Measurements from ENCODE around the gene GPLD1.

GPLD1 gene

GRCh38 chr6:24497254-24497970 lies 8.0 kb upstream of the GPLD1 start:
- no peak for DNase-seq

- DNase-seq, result peak; percentile 48 to 75
Measured at GRCh38 chr6:24494821-24495795, 5.7 kb upstream of the GPLD1 start, which contains the start of gene ALDH5A1. ALDH5A1 (plus strand) TSS chr6:24494969; CDS start chr6:24494997, 28 bp downstream.

- DNase-seq, result no peak
Measured at GRCh38 chr6:24493945-24494820, 4.8 kb upstream of the GPLD1 start.

- DNase-seq, result no peak
Measured at GRCh38 chr6:24492475-24492874, 3.1 kb upstream of the GPLD1 start.

- no peak for DNase-seq
Measured at GRCh38 chr6:24490948-24491347, 1.6 kb upstream of the GPLD1 start.

- DNase-seq, result no peak
Measured at GRCh38 chr6:24489881-24490280, 503 bp upstream of the GPLD1 start.

- no peak for DNase-seq
Measured at GRCh38 chr6:24486065-24486464, 3.3 kb downstream of the GPLD1 start.

GRCh38 chr6:24484657-24485323 lies 4.6 kb downstream of the GPLD1 start:
- DNase-seq, result no peak

GRCh38 chr6:24481449-24481848 lies 7.9 kb downstream of the GPLD1 start:
- no peak for DNase-seq

GRCh38 chr6:24480705-24481104 lies 8.7 kb downstream of the GPLD1 start:
- no peak for DNase-seq

- no peak for DNase-seq
Measured at GRCh38 chr6:24478903-24479302, 10.5 kb downstream of the GPLD1 start.

- no peak for DNase-seq
Measured at GRCh38 chr6:24477070-24477469, 12.3 kb downstream of the GPLD1 start.

GRCh38 chr6:24476631-24477030 lies 12.7 kb downstream of the GPLD1 start:
- DNase-seq, result no peak

- no peak for DNase-seq
Measured at GRCh38 chr6:24472181-24472580, 17.2 kb downstream of the GPLD1 start.

GRCh38 chr6:24469811-24470210 lies 19.6 kb downstream of the GPLD1 start:
- DNase-seq, result no peak

- DNase-seq, result no peak
Measured at GRCh38 chr6:24464253-24465038, 24.9 kb downstream of the GPLD1 start.

GRCh38 chr6:24460966-24461365 lies 28.4 kb downstream of the GPLD1 start:
- no peak for DNase-seq

GRCh38 chr6:24458941-24459340 lies 30.4 kb downstream of the GPLD1 start:
- DNase-seq, result no peak

GRCh38 chr6:24458134-24458533 lies 31.2 kb downstream of the GPLD1 start:
- DNase-seq, result no peak

- DNase-seq, result no peak
Measured at GRCh38 chr6:24455061-24455460, 34.3 kb downstream of the GPLD1 start.

- no peak for DNase-seq
Measured at GRCh38 chr6:24454452-24454851, 34.9 kb downstream of the GPLD1 start.
